Activated CD4-positive, alpha-beta T cell treated with anti-CD3 and anti-CD28 coated beads, Interleukin-10, Interleukin-2, amounts not matched to agents 100 ng/mL and 50 ng/mL, durations not matched to agents 16 hours and 8 hours (primary cell): Measurements from ENCODE around the gene C5orf47.

Experiments used
- DNase-seq: peaks from one replicate; pipeline ENCODE4 v3.0.0-alpha.2; 2020

C5orf47 gene

DNA sequence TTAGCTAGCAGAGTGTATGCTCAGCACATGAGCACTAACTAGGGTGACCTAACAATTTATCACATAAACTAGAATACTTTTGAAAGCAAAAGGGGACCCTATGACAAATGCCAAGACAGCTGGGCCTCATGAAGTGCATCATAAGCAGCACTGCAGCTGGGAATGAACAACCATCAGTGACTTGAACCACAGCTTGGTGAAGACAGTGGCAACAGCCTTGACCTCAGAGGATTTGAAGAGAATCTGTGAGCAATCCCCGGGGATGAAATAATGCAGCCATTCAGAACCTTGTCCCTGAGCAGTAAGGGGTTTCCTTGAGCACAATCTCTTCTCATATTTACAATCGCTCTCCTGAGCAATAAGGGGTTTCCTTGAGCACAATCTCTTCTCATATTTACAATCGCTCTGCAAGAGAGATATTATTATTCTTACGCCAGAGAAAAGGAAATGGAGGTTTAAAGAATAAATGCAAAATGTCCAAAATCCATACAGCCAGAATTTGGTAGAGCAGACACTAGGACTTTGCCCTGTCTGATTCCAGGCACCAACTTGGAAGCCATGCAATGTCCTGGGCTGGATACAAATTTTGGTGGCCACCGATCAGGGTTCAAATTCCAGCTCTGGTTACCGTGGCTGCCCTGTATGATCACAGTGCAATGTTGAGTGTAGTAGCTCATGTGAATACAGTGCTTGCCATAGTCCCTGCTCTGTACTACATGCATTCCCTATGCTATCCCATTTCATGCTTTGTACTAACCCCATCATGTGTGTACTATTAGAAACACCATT lies 55.7 kb downstream of the C5orf47 start:
- no peak for DNase-seq

DNA sequence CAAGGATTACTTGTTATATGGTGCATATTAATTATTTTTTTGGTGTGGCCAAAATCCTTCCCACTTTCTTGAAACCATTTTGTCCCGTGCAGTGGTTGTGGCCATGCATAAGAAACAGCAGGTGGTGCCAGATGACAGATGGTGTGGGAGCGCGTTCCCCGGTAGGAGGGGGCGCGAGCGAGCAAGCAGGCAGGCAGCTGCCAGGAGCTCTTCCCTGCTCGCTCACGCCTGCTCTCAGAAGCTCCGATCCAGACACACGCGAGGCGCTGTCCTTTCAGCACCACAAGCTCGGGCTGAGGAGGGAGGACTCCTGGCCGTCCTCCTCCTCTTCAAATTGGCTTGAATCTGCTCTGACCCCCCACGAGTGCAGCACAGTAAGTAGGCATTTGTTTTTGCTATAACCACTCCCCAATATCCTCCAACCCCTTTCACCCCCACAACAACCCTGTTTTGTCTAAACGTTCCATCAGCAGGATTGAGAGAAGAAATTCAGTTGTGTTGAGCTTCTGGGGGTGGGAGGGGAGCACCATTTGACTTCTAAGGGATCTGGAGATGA lies 56.6 kb downstream of the C5orf47 start, which contains the start of gene NSG2:
TSS of gene NSG2 (plus strand) at position 237 of the 556 bp plus-strand sequence. CDS start 1,050 bp downstream, outside the sequence.
- peak; percentile 58 for DNase-seq

DNA sequence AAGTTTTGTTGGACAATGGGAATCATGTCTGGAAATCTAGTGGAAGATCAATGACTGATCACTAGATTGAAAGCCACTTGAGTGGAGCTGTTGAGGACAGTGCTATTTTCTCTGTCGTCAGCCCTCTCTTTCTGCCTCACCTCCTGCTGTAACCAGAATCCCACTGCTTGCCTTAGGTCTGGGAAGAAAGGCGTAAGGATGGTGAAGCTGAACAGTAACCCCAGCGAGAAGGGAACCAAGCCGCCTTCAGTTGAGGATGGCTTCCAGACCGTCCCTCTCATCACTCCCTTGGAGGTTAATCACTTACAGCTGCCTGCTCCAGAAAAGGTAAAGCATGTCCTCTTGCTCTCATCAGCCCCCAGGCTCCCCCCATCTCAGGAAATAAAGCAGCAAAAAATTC lies 57.6 kb downstream of the C5orf47 start:
- DNase-seq: no peak

DNA sequence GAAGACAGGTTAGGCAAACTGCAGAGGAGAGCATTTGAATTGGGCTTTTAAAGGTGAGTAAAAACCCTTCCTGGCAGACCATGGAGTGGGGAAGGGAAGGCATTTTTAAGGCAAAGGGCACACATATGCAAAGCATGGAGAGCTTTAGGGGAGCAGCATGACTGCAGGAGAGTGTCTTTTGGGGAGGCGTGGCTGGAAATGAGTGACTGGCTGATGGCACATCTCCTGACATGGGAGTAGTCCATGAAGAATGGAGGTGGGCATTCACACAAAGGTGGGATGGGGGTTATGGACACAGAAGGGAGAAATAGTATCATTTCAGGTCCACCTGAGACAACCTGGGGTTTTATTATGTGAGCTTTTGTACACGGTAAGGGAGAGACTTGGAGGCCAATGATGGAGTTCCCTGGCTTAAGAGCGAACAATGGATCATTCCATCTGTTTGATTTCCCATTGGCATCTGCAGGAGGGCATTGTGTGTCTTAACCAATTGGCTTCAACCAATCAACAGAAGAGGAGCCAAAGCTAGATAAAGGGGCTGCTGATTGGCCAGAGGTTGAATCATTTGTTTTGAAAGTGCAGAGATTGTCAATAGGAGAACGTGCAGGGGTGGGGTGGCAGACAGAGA lies 58.6 kb downstream of the C5orf47 start:
- no peak for DNase-seq

DNA sequence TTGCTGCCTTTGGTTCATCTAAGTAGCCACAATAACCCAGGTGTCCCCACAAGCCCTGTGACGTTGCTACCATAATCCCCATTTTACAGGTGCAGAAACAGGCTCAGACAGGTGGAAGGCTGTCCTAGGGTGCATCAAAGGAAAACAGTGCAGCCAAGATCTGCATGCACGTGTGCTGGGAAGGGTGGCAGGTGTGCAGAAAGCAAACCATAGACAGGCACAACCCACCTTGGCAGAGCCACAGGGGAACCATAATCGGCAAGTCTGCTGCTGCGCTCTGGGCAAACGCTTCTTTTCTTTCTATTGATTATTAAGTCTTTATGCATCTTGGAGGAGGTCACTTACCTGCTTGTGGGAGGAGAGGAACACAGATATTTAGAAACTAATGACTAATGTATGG lies 63.7 kb downstream of the C5orf47 start:
- DNase-seq: no peak

DNA sequence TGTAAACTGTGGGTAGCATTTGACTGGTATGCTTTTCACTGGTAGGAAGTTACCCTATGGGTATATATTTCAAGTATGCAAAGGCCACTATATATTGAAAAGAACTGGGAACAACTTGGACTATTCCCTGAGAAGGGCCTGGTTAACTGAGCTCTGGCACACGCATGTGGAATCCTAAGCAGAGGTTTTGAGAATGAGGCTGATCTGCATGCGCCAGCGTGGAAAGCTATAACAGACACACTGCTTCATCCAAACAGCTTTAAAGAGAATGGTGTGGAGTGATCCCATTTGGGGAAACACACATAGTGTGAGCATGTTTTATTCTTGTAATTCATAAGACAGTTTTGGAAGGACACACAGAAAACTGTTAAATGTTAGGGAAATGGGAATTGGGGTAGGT lies 64.9 kb downstream of the C5orf47 start:
- DNase-seq: no peak
